IMR-90 (cell line): ENCODE data around the gene STX2. TPM values are rescaled to one million over a fixed set of nuclear protein-coding genes. Genes with fewer than 3 reads are reported as not detected.

ENCODE experiments used
- ELK1 ChIP-seq: fragments of 150-350 bp; IDR thresholded peaks from 2 replicates; pipeline ENCODE4 v1.6.1; 2016; ENCODE audit warnings: low read depth, mild to moderate bottlenecking, low read length, moderate library complexity, borderline replicate concordance
- MAFK ChIP-seq: IDR thresholded peaks from 2 replicates; pipeline ENCODE4 v1.6.1; 2012; ENCODE audit warnings: low read depth, low read length, improper control_type of control experiment
- MXI1 ChIP-seq: IDR thresholded peaks from 2 replicates; pipeline ENCODE4 v1.6.1; 2012; ENCODE audit warnings: low read depth, mild to moderate bottlenecking, low read length, moderate library complexity, borderline replicate concordance
- RFX5 ChIP-seq: IDR thresholded peaks from 2 replicates; pipeline ENCODE4 v1.8.0; 2012; ENCODE audit warnings: low read depth, mild to moderate bottlenecking, low read length, moderate library complexity
- polyA plus RNA-seq, 3 experiments: library from polyadenylated mRNA; depleted of rRNA; stranded (reverse); fragments of >200 nt; gene quantifications; 2 replicates each; pipeline ENCODE4 v1.2.3, GENCODE V29; 2012; ENCODE audit warnings: low replicate concordance in 1 of 3
- total RNA-seq: library from RNA; depleted of rRNA; stranded (reverse); fragments of >200 nt; gene quantifications from 2 replicates; pipeline ENCODE4 v1.2.3, GENCODE V29; 2012

Gene STX2
- total and polyA plus RNA-seq, 2 of the 4 experiments (the other 2 are of a cell fraction): 26.9 to 32.5 TPM

- TF ChIP-seq MAFK (no peak), ELK1 (no peak), RFX5 (no peak), MXI1 (peak; percentile 77; the same call in 1 of the 2 replicates)
Observed at GRCh38 chr12:130872179-130873096, 33.4 kb upstream of the STX2 start (continued).
